ENCODE measurements around the gene TCTN3.

DNA sequence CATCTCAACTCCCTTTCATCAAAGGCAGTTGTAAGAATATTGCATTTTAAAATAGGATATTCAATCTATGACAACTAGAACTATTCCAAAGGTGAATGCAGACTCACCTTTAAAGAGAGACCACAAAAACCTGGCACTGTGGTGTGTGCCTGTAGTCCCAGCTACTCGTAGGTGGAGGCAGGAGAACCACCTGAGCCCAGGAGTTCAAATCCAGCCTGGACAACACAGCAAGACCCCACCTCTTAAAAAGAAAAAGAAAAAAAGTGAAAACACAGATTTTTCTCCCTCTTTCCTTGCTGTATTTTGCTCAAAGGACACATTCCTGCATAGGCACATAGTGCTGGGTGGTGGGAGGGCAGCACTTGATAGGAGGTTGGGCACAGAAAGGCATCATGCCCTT, 36.5 kb downstream of the TCTN3 start:
- TF ChIP-seq POLR2A (IDR thresholded peaks at IDR 0.05): no peak
- TF ChIP-seq, protein P1, sequence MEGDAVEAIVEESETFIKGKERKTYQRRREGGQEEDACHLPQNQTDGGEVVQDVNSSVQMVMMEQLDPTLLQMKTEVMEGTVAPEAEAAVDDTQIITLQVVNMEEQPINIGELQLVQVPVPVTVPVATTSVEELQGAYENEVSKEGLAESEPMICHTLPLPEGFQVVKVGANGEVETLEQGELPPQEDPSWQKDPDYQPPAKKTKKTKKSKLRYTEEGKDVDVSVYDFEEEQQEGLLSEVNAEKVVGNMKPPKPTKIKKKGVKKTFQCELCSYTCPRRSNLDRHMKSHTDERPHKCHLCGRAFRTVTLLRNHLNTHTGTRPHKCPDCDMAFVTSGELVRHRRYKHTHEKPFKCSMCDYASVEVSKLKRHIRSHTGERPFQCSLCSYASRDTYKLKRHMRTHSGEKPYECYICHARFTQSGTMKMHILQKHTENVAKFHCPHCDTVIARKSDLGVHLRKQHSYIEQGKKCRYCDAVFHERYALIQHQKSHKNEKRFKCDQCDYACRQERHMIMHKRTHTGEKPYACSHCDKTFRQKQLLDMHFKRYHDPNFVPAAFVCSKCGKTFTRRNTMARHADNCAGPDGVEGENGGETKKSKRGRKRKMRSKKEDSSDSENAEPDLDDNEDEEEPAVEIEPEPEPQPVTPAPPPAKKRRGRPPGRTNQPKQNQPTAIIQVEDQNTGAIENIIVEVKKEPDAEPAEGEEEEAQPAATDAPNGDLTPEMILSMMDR (IDR thresholded peaks at IDR 0.05): no peak
- no peak for TF ChIP-seq POLR2AphosphoS5 (IDR thresholded peaks at IDR 0.05)

Data from suprapubic skin (tissue), 4 donors.